K562 (cell line): Measurements from ENCODE around the gene IL11. TPM values are rescaled to one million over a fixed set of nuclear protein-coding genes. Genes with fewer than 3 reads are reported as not detected.
A peak's percentile ranks its signal among the peaks of the same experiment; 100 is the strongest.

Experiments used
- DMBX1 ChIP-seq: fragments of 250-450 bp; sonication (Bioruptor Pico); IDR thresholded peaks from 2 replicates; pipeline ENCODE4 v1.8.0; 2022; ENCODE audit warnings: inconsistent platforms, mild to moderate bottlenecking, moderate library complexity, borderline replicate concordance
- ETV5 ChIP-seq: sonication (generic); formaldehyde crosslinking; IDR thresholded peaks from 2 replicates; pipeline ENCODE4 v1.4.0; 2020; ENCODE audit warnings: low read depth, mild to moderate bottlenecking, missing genetic modification reagents
- GABPA ChIP-seq: fragments of 200-800 bp; sonication (Bioruptor generic); conservative IDR thresholded peaks from 2 replicates; pipeline ENCODE4 v1.6.1; 2016; ENCODE audit warnings: low read depth, missing genetic modification characterization, missing compliant biosample characterization
- HIVEP1 ChIP-seq: fragments of 250-450 bp; sonication (Bioruptor Pico); IDR thresholded peaks from 2 replicates; pipeline ENCODE4 v1.4.0; 2020; ENCODE audit warnings: mild to moderate bottlenecking
- JUN ChIP-seq, 2 experiments: sonication (generic) in 1 of 2; formaldehyde crosslinking in 1 of 2; IDR thresholded peaks; 2 replicates each; pipeline versions ENCODE4 v1.6.1 to v1.8.0; 2012 to 2022; ENCODE audit warnings: borderline replicate concordance in 2 of 2, mild to moderate bottlenecking in 2 of 2, improper control_type of control experiment in 1 of 2, low read depth in 1 of 2, low read length in 1 of 2, missing genetic modification reagents in 1 of 2
- KAT7 ChIP-seq: sonication (generic); formaldehyde crosslinking; IDR thresholded peaks from 2 replicates; pipeline ENCODE4 v1.8.0; 2022; ENCODE audit warnings: missing genetic modification reagents, mild to moderate bottlenecking, borderline replicate concordance
- MCM3 ChIP-seq: fragments of 450-650 bp; IDR thresholded peaks from 2 replicates; pipeline ENCODE4 v1.6.1; 2016
- NONO ChIP-seq, 2 experiments: fragments of 200-400 bp in 1 of 2; fragments of 450-650 bp in 1 of 2; formaldehyde crosslinking in 1 of 2; IDR thresholded peaks; 2 replicates each; pipeline ENCODE4 v1.6.1; 2017; ENCODE audit warnings: low read depth in 2 of 2, mild to moderate bottlenecking in 2 of 2, moderate library complexity in 2 of 2, low read length in 1 of 2
- PHF8 ChIP-seq: fragments of 200-600 bp; sonication (generic); IDR thresholded peaks from 2 replicates; pipeline ENCODE4 v1.6.1; 2012; ENCODE audit warnings: mixed run types, mild to moderate bottlenecking, inconsistent platforms, low read length, moderate library complexity, borderline replicate concordance
- POLR2G ChIP-seq: fragments of 200-400 bp; formaldehyde crosslinking; IDR thresholded peaks from 2 replicates; pipeline ENCODE4 v1.6.1; 2017; ENCODE audit warnings: low read depth, mild to moderate bottlenecking, antibody characterized with exemption, low read length, moderate library complexity
- PRPF4 ChIP-seq: fragments of 200-400 bp; formaldehyde crosslinking; IDR thresholded peaks from one replicate; pipeline ENCODE4 v1.6.1; 2017; ENCODE audit warnings: low read length, low read depth, mild to moderate bottlenecking; ENCODE audit not compliant: insufficient read depth, poor library complexity, severe bottlenecking
- STAT5A ChIP-seq: IDR thresholded peaks from 2 replicates; pipeline ENCODE4 v1.6.1; 2012; ENCODE audit warnings: low read length, inconsistent platforms, borderline replicate concordance
- TAF7 ChIP-seq: fragments of 450-650 bp; IDR thresholded peaks from 2 replicates; pipeline ENCODE4 v1.6.1; 2016; ENCODE audit warnings: missing genetic modification characterization, missing compliant biosample characterization
- ZBTB11 ChIP-seq, 3 experiments: fragments of 200-800 bp in 1 of 3; fragments of 250-450 bp in 1 of 3; fragments of 450-650 bp in 1 of 3; sonication (Bioruptor Pico) in 1 of 3; sonication (Bioruptor generic) in 1 of 3; formaldehyde crosslinking in 1 of 3; IDR thresholded peaks; 2 replicates each; pipeline versions ENCODE4 v1.6.1 to v1.8.0; 2016 to 2022; ENCODE audit warnings: mild to moderate bottlenecking in 2 of 3, missing genetic modification characterization in 2 of 3, missing compliant biosample characterization in 1 of 3, moderate library complexity in 1 of 3
- ZNF174 ChIP-seq: fragments of 250-450 bp; sonication (Bioruptor Pico); IDR thresholded peaks from 2 replicates; pipeline ENCODE4 v1.4.0; 2020; ENCODE audit warnings: mild to moderate bottlenecking
- ZNF589 ChIP-seq: fragments of 200-800 bp; sonication (Bioruptor generic); IDR thresholded peaks from 2 replicates; pipeline ENCODE4 v1.6.1; 2016; ENCODE audit warnings: low read depth, missing genetic modification characterization, missing compliant biosample characterization
- ZNF695 ChIP-seq: fragments of 450-650 bp; formaldehyde crosslinking; IDR thresholded peaks from 2 replicates; pipeline ENCODE4 v1.4.0; 2020; ENCODE audit warnings: mild to moderate bottlenecking, moderate library complexity
- ZNF778 ChIP-seq: fragments of 450-650 bp; formaldehyde crosslinking; IDR thresholded peaks from 2 replicates; pipeline ENCODE4 v1.4.0; 2020; ENCODE audit warnings: mild to moderate bottlenecking, moderate library complexity
- polyA plus RNA-seq, 8 experiments: library from polyadenylated mRNA; depleted of rRNA in 4 of 8; stranded (reverse) in 5 of 8; unstranded in 3 of 8; fragments of >200 nt; fragmentation: Nextera tagmentation in 2 of 8; fragmentation: Illumina TruSeq in 1 of 8; extraction: Ambion mirVana in 2 of 8; extraction: Trizol in 1 of 8; gene quantifications; 2 replicates each; pipeline versions ENCODE4 v1.2.1 to v1.2.3, GENCODE V29; 2011 to 2014; ENCODE audit warnings: inconsistent platforms in 1 of 8, missing spikeins in 1 of 8
- total RNA-seq, 7 experiments: library from RNA; depleted of rRNA in 6 of 7; stranded (reverse); fragments of >200 nt in 6 of 7; fragmentation: Illumina TruSeq in 2 of 7; extraction: Trizol in 2 of 7; gene quantifications; 2 replicates each; pipeline versions ENCODE4 v1.2.1 to v1.2.3, GENCODE V29; 2011 to 2021; ENCODE audit warnings: low replicate concordance in 1 of 7
- TF ChIP-seq, protein P1 (sequence below), 2 experiments: IDR thresholded peaks; 2 replicates each; pipeline ENCODE4 v1.6.1; 2011; ENCODE audit warnings: borderline replicate concordance in 1 of 2, control low read depth in 1 of 2, low read depth in 1 of 2, low read length in 1 of 2, mild to moderate bottlenecking in 1 of 2, mixed read lengths in 1 of 2, moderate library complexity in 1 of 2; ENCODE audit not compliant: insufficient read depth in 1 of 2, insufficient read length in 1 of 2, poor library complexity in 1 of 2, severe bottlenecking in 1 of 2; ENCODE audit errors: extremely low read depth in 1 of 2
- TF ChIP-seq, protein P2 (sequence below): fragments of 450-650 bp; IDR thresholded peaks from 2 replicates; pipeline ENCODE4 v1.6.1; 2016; ENCODE audit warnings: missing biosample characterization, missing genetic modification characterization

The IL11 gene
- total and polyA plus RNA-seq, 9 of the 15 experiments (the other 6 are each of a cell fraction or from before 2014, with no cell fraction given) = 0.04 to 0.42 (median 0.06) TPM; not detected in 6

DNA sequence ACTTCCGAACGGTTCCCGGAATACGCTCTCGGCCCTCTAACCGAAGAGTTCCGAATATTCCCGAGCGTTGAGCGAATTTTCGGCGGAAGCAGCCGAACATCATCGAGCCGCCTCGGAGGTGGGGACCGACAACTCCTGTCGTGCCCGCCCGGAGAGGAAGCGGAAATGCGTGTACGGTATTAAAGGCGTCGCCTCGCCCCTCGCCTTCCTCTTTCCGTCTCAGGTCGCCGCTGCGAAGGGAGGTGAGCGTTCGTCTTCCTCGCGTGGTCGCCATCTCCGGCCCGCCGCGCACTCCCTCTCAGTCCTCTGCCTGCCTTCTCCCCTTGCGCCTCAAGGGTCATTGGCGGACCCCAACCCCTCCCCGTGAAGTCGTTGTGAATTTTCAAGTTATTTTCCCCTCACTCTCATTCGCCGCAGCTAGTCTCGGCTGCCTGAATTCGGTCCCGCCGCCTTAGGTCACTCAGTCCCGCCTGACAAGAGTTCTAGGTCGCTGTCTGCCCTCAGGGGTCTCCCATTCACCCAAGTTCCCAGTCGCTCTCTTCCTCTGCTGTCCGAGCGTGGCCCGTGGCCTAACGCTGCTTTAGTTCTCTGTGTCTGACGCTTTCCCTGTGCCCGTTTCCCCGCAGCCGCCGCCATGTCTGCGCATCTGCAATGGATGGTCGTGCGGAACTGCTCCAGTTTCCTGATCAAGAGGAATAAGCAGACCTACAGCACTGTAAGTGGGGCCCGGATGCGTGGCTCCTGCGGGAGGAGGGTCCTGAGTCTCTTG lies 15.6 kb upstream of the IL11 start, which contains the start of gene RPL28 (continued):
- TF ChIP-seq, protein P1, sequence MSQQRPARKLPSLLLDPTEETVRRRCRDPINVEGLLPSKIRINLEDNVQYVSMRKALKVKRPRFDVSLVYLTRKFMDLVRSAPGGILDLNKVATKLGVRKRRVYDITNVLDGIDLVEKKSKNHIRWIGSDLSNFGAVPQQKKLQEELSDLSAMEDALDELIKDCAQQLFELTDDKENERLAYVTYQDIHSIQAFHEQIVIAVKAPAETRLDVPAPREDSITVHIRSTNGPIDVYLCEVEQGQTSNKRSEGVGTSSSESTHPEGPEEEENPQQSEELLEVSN (IDR thresholded peaks at IDR 0.05; ENCODE audit: borderline replicate concordance in 1 of 2, extremely low read depth in 1 of 2, insufficient read depth in 1 of 2, insufficient read length in 1 of 2, low read depth in 1 of 2, low read length in 1 of 2, poor library complexity in 1 of 2, severe bottlenecking in 1 of 2) = peak; percentile 22 to 23
- TF ChIP-seq PRPF4 = peak; percentile 79
- TF ChIP-seq POLR2G = peak; percentile 100
- TF ChIP-seq ETV5 (CRISPR knock-in tag) = 0 out of 2 replicates have a peak, but pooled peaks have one; percentile 12
- no peak for TF ChIP-seq ZNF589 (CRISPR knock-in tag)
- TF ChIP-seq JUN (IDR thresholded peaks at IDR 0.05; ENCODE audit: borderline replicate concordance, low read depth, low read length) = 0 out of 2 replicates have a peak, but pooled peaks have one; percentile 10
- TF ChIP-seq JUN (CRISPR knock-in tag; IDR thresholded peaks at IDR 0.05; ENCODE audit: borderline replicate concordance) = no peak
- TF ChIP-seq, protein P2, sequence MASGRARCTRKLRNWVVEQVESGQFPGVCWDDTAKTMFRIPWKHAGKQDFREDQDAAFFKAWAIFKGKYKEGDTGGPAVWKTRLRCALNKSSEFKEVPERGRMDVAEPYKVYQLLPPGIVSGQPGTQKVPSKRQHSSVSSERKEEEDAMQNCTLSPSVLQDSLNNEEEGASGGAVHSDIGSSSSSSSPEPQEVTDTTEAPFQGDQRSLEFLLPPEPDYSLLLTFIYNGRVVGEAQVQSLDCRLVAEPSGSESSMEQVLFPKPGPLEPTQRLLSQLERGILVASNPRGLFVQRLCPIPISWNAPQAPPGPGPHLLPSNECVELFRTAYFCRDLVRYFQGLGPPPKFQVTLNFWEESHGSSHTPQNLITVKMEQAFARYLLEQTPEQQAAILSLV (tag) = no peak
- TF ChIP-seq GABPA (tag) = peak; percentile 95
- TF ChIP-seq MCM3 = no peak
- peak; percentile 61; the same call in 1 of the 2 replicates for TF ChIP-seq KAT7 (CRISPR knock-in tag)
- TF ChIP-seq ZNF695 (CRISPR knock-in tag) = no peak
- peak; percentile 99 for TF ChIP-seq TAF7 (tag)
- TF ChIP-seq STAT5A = no peak; the same call in 1 of the 2 replicates
- peak in 1 of 3 experiments; percentile 81; a peak in 2 of 6 replicates for TF ChIP-seq ZBTB11 (CRISPR knock-in tag; IDR thresholded peaks at IDR 0.05)
- no peak for TF ChIP-seq DMBX1 (CRISPR knock-in tag)
- TF ChIP-seq NONO (IDR thresholded peaks at IDR 0.05; ENCODE audit: low read depth in 2 of 2, low read length in 1 of 2) = peak in 1 of 2 experiments; percentile 81; a peak in 2 of 4 replicates
- no peak for TF ChIP-seq HIVEP1
- peak; percentile 90; the same call in 1 of the 2 replicates for TF ChIP-seq PHF8
- no peak for TF ChIP-seq ZNF778 (CRISPR knock-in tag)
- no peak for TF ChIP-seq ZNF174
